GM19372 (cell line): ENCODE results near the gene UVSSA.
"Not testable (repeated sequence)": the region's sequence is repeated elsewhere in the genome, so short reads cannot be mapped to it uniquely, and the experiment has no call there.

Experiments
- ATAC-seq: cut with Tn5 transposase; IDR thresholded peaks from one replicate; pipeline ENCODE4 v1.9.1; 2021; ENCODE audit warnings: mild to moderate bottlenecking, low read depth, moderate library complexity; ENCODE audit not compliant: unreplicated experiment

UVSSA gene

GRCh38 chr4:1316537-1317168 is 30.4 kb upstream of the UVSSA start:
- ATAC-seq, result no peak

GRCh38 chr4:1317177-1318045 is 29.6 kb upstream of the UVSSA start:
- no peak for ATAC-seq

- no peak for ATAC-seq
These were observed 29.0 kb upstream of the UVSSA start for GRCh38 chr4:1318046-1318375.

- no peak for ATAC-seq
These were observed 28.4 kb upstream of the UVSSA start for GRCh38 chr4:1318488-1319213.

- no peak for ATAC-seq
These were observed 25.5 kb upstream of the UVSSA start for GRCh38 chr4:1321486-1321885.

- no peak for ATAC-seq
These were observed 24.9 kb upstream of the UVSSA start for GRCh38 chr4:1321946-1322650.

GRCh38 chr4:1323280-1323634 is 23.8 kb upstream of the UVSSA start:
- no peak for ATAC-seq

- no peak for ATAC-seq
These were observed 23.2 kb upstream of the UVSSA start for GRCh38 chr4:1323635-1324442.

- ATAC-seq, result not testable (repeated sequence)
These were observed 22.4 kb upstream of the UVSSA start for GRCh38 chr4:1324443-1325175.

GRCh38 chr4:1325176-1325480 is 21.9 kb upstream of the UVSSA start:
- no peak for ATAC-seq

- ATAC-seq, result no peak
These were observed 21.1 kb upstream of the UVSSA start for GRCh38 chr4:1325681-1326635.

- ATAC-seq, result no peak
These were observed 20.1 kb upstream of the UVSSA start for GRCh38 chr4:1326751-1327525.

- ATAC-seq, result no peak
These were observed 19.3 kb upstream of the UVSSA start for GRCh38 chr4:1327526-1328266.

GRCh38 chr4:1328267-1329155 is 18.5 kb upstream of the UVSSA start:
- no peak for ATAC-seq

GRCh38 chr4:1329408-1330371 is 17.3 kb upstream of the UVSSA start:
- no peak for ATAC-seq
